ES-I3 (cell line): ENCODE results near the gene KRTAP9-8.
"Not testable (repeated sequence)": the region's sequence is repeated elsewhere in the genome, so short reads cannot be mapped to it uniquely, and the experiment has no call there.

Experiments used
- H3K36me3 ChIP-seq: 2 replicates; pipeline ENCODE4 v1.6.1; 2013; ENCODE audit warnings: mild to moderate bottlenecking, low read length, control low read depth, moderate library complexity; ENCODE audit not compliant: insufficient read depth
- H3K4me1 ChIP-seq: 2 replicates; pipeline ENCODE4 v1.6.1; 2013; ENCODE audit warnings: mild to moderate bottlenecking, control low read depth, low read length; ENCODE audit not compliant: insufficient read depth
- H3K9ac ChIP-seq: 2 replicates; pipeline ENCODE4 v1.6.1; 2013; ENCODE audit warnings: low read depth, mild to moderate bottlenecking, low read length, moderate library complexity
- H3K9me3 ChIP-seq: 2 replicates; pipeline ENCODE4 v1.6.1; 2013; ENCODE audit warnings: mild to moderate bottlenecking, low read length, moderate library complexity; ENCODE audit not compliant: control insufficient read depth, insufficient read depth

The KRTAP9-8 gene

GRCh38 chr17:41275648-41276190 is 37.9 kb downstream of the KRTAP9-8 start, which contains the start of gene KRTAP9-7:
TSS of gene KRTAP9-7 (plus strand) at chr17:41275698. CDS start at chr17:41275698, 0 bp downstream.
- not testable (repeated sequence) for H3K4me1 ChIP-seq, H3K36me3 ChIP-seq, H3K9ac ChIP-seq, H3K9me3 ChIP-seq

GRCh38 chr17:41278176-41278955 is 40.6 kb downstream of the KRTAP9-8 start:
- no peak overlapping the region for H3K9ac ChIP-seq
- H3K36me3 ChIP-seq = no peaks in the 10 kb centered on the region
- no peaks in the 10 kb centered on the region for H3K4me1 ChIP-seq
- H3K9me3 ChIP-seq = no peaks in the 10 kb centered on the region

DNA sequence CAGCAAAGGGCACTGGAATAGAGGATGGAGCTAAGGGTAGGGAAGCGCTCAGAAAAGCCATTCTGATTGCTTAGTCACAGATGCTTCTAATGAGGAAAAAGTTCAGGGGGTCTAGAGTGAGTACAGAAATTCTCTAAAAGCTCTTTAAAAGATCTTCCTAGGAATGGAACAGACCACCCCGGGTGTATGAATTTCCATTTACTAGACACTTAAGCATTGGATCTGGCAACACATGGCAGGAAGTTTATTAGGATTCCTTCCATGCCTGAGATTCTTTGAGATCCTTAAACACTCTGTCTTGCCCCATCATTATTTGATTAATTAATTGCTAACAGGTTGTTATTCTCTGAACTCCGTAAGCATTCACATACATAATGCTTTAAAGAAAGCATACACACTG is 46.2 kb downstream of the KRTAP9-8 start:
- Histone ChIP-seq H3K36me3 (no peaks in the 10 kb centered on the region), H3K9me3 (no peaks in the 10 kb centered on the region), H3K4me1 (no peaks in the 10 kb centered on the region), H3K9ac (no peak overlapping the region)

DNA sequence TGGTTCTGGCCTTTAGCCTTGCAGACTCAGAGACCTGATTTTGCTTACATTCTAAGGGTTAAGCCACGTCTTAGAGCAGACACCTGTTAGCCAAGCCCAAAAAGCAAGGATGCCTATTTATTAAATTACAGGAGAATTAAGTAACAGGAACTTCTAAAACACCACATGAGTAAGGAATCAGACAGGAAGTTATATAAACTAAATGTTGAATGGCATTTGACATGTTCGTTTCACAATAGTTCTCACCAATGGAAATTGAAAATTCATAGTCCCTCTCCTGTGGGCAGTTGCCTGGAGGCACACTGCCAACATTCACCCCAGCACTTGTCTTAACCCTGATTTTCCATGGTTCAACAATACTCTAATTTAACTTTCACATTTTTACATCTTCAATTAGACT is 46.7 kb downstream of the KRTAP9-8 start:
- Histone ChIP-seq H3K4me1 (no peaks in the 10 kb centered on the region), H3K9me3 (no peaks in the 10 kb centered on the region), H3K9ac (no peak overlapping the region), H3K36me3 (no peaks in the 10 kb centered on the region)

DNA sequence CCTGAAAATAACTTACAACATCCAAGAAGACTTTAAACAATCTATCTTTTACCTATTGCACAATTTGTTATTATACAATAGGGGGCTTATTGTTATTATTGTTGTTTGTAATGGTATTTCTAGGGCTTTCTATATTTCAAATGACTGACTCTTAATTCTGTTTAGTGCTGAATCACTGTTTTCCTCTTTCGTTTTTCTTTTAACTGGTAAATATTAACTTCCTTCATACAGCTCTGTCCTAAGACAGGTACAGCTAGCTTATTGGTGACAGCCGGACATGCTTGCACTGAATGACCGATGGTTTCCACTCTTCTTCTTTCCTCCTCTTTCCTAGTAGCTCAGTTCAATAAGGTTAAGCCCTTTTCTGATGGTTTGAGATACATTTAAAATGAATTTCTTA is 49.3 kb downstream of the KRTAP9-8 start:
- Histone ChIP-seq H3K36me3 (no peaks in the 10 kb centered on the region), H3K9ac (no peak overlapping the region), H3K4me1 (no peaks in the 10 kb centered on the region), H3K9me3 (no peaks in the 10 kb centered on the region)
